Endodermal cell (in vitro differentiated cells): ENCODE data around the gene PTOV1. TPM values are rescaled to one million over a fixed set of nuclear protein-coding genes. Genes with fewer than 3 reads are reported as not detected.

Experiments
- DNase-seq: peaks from one replicate; pipeline ENCODE4 v3.0.0-alpha.2; 2017
- H3K27ac ChIP-seq: 2 replicates; pipeline ENCODE4 v1.5.1; 2013; ENCODE audit warnings: mild to moderate bottlenecking, low read depth, low read length, moderate library complexity
- H3K27me3 ChIP-seq: 2 replicates; pipeline ENCODE4 v1.6.1; 2013; ENCODE audit warnings: mild to moderate bottlenecking, low read length, moderate library complexity; ENCODE audit not compliant: insufficient read depth, control insufficient read depth, poor library complexity, severe bottlenecking
- H3K36me3 ChIP-seq: 2 replicates; pipeline ENCODE4 v1.7.0; 2013; ENCODE audit warnings: mild to moderate bottlenecking, low read length, moderate library complexity; ENCODE audit not compliant: control insufficient read depth, insufficient read depth
- H3K4me1 ChIP-seq: one replicate; pipeline ENCODE4 v1.7.0; 2013; ENCODE audit warnings: low read length; ENCODE audit not compliant: control insufficient read depth, insufficient read depth
- H3K4me3 ChIP-seq: 2 replicates; pipeline ENCODE4 v1.5.1; 2013; ENCODE audit warnings: mild to moderate bottlenecking, low read length, moderate library complexity
- H3K9ac ChIP-seq: 2 replicates; pipeline ENCODE4 v1.6.1; 2013; ENCODE audit warnings: mild to moderate bottlenecking, low read length, moderate library complexity; ENCODE audit not compliant: poor library complexity, severe bottlenecking; ENCODE audit errors: extremely low read depth
- H3K9me3 ChIP-seq: 2 replicates; pipeline ENCODE4 v1.6.1; 2013; ENCODE audit warnings: mild to moderate bottlenecking, low read length, moderate library complexity; ENCODE audit not compliant: control insufficient read depth
- H3K27ac Mint-ChIP-seq: 2 replicates; pipeline ENCODE4 v1.8.0; 2020; ENCODE audit warnings: mixed read lengths
- H3K27me3 Mint-ChIP-seq: 2 replicates; pipeline ENCODE4 v1.8.0; 2021; ENCODE audit warnings: mild to moderate bottlenecking, mixed read lengths; ENCODE audit not compliant: insufficient read depth
- H3K36me3 Mint-ChIP-seq: 2 replicates; pipeline ENCODE4 v1.8.0; 2020; ENCODE audit warnings: low read depth, mixed read lengths
- H3K4me1 Mint-ChIP-seq: 2 replicates; pipeline ENCODE4 v1.8.0; 2020; ENCODE audit warnings: mixed read lengths
- H3K4me3 Mint-ChIP-seq: 2 replicates; pipeline ENCODE4 v1.8.0; 2020; ENCODE audit warnings: mild to moderate bottlenecking, moderate library complexity, mixed read lengths
- H3K9me3 Mint-ChIP-seq: 2 replicates; pipeline ENCODE4 v1.8.0; 2020; ENCODE audit warnings: mild to moderate bottlenecking, mixed read lengths
- CTCF ChIP-seq: fragments of 200-600 bp; sonication (generic); conservative IDR thresholded peaks from 2 replicates; pipeline ENCODE4 v1.5.0; 2021; ENCODE audit warnings: antibody characterized with exemption, mild to moderate bottlenecking
- WGBS, 2 experiments: methylation state at CpG; one replicate each; pipeline versions ENCODE4 v1.1.5 to v1.1.7; 2013; ENCODE audit warnings: missing lambda C conversion rate in 2 of 2, mixed read lengths in 1 of 2; ENCODE audit not compliant: insufficient coverage in 1 of 2, insufficient read length in 1 of 2; 5-methylcytosine and 5-hydroxymethylcytosine counted together
- total RNA-seq, 2 donors: library from RNA; stranded (reverse); fragmentation: NEBNext Ultra II Directional in 1 of 2; extraction: Animal tissue kit (Norgen Biotek cat#: 25700) in 1 of 2; gene quantifications; 2 replicates in 1 of 2; 3 replicates in 1 of 2; pipeline ENCODE4 v1.2.1, GENCODE V29; 2021

Gene PTOV1
- total RNA-seq, 2 donors from 2014 or later = 279 to 287 TPM

- H3K9ac ChIP-seq = peak overlapping the region; percentile 36
- H3K4me1 Mint-ChIP-seq = peaks cover 21% of the 10 kb centered on the region
Measured at GRCh38 chr19:49852631-49853126, 1.7 kb downstream of the PTOV1 start.

DNA sequence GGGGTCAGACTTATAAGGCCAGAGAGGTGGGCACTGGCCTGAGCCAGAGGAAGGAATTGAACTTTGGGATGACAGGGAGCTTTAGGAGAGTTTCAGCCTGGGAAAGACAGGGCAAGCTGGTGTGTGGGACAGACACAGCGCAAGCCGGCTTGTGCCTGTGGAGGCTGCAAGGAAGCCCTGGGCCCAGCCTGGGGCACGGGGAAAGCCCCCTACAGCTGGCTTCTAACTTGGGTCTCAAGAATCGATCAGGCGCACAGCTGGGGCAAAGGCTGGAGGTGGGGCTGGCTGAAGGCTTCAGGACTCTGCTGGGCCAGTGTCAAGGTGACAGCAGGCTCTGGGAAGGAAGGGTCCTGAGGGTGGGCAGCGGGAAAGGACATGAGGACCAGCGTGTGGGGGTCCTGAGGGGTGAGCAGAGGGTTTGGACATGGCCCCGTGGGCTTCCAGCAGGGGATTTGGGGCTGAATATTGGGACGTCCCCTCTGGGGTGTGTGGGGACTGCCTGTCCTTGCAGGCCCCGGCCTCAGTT lies 3.0 kb downstream of the PTOV1 start:
- peaks cover 47% of the 10 kb centered on the region for H3K36me3 ChIP-seq
- 93 to 100% methylated on average over 2 to 9 of the region's 10 CpGs for WGBS, 2 experiments

More at GRCh38 chr19:49852631-49853126, 1.7 kb downstream of the PTOV1 start:
- peaks cover 43% of the 10 kb centered on the region for H3K36me3 ChIP-seq
- Mint-ChIP-seq H3K36me3 (peaks cover 46% of the 10 kb centered on the region), H3K27ac (peak overlapping the region; percentile 56), H3K9me3 (peaks cover 7% of the 10 kb centered on the region), H3K27me3 (no peaks in the 10 kb centered on the region), H3K4me3 (peak overlapping the region; percentile 86)
- peaks cover 5% of the 10 kb centered on the region for H3K4me1 ChIP-seq
- TF ChIP-seq CTCF = no peak
- peak overlapping the region; percentile 82 for H3K4me3 ChIP-seq
- no peaks in the 10 kb centered on the region for H3K27me3 ChIP-seq
- peaks cover 7% of the 10 kb centered on the region for H3K9me3 ChIP-seq
- H3K27ac ChIP-seq = no peak overlapping the region
- WGBS, 2 experiments = 92 to 94% methylated on average over 12 to 14 of the region's 14 CpGs
- DNase-seq = no peak

GRCh38 chr19:49854378-49855263 lies 3.7 kb downstream of the PTOV1 start:
- H3K36me3 Mint-ChIP-seq = peaks cover 41% of the 10 kb centered on the region
- Histone ChIP-seq H3K4me1 (peaks cover 5% of the 10 kb centered on the region), H3K27ac (no peak overlapping the region), H3K4me3 (no peak overlapping the region), H3K36me3 (peaks cover 42% of the 10 kb centered on the region), H3K9me3 (no peaks in the 10 kb centered on the region), H3K27me3 (no peaks in the 10 kb centered on the region), H3K9ac (no peak overlapping the region)
- peaks cover 20% of the 10 kb centered on the region for H3K4me1 Mint-ChIP-seq
- 95 to 96% methylated on average over 15 to 39 of the region's 39 CpGs for WGBS, 2 experiments
- H3K27me3 Mint-ChIP-seq = no peaks in the 10 kb centered on the region
- H3K9me3 Mint-ChIP-seq = peaks cover 5% of the 10 kb centered on the region
- H3K27ac Mint-ChIP-seq = no peak overlapping the region
- TF ChIP-seq CTCF = no peak
- H3K4me3 Mint-ChIP-seq = no peak overlapping the region
- DNase-seq = peak; percentile 49

More for the DNA sequence above, 3.0 kb downstream of the PTOV1 start:
- no peaks in the 10 kb centered on the region for H3K27me3 ChIP-seq
- H3K27ac Mint-ChIP-seq = no peak overlapping the region
- H3K4me3 ChIP-seq = no peak overlapping the region
- peak; percentile 48 for DNase-seq
- H3K9me3 Mint-ChIP-seq = peaks cover 5% of the 10 kb centered on the region
- H3K4me1 Mint-ChIP-seq = peaks cover 21% of the 10 kb centered on the region
- H3K4me3 Mint-ChIP-seq = peak overlapping the region; percentile 86
- no peaks in the 10 kb centered on the region for H3K27me3 Mint-ChIP-seq
- H3K36me3 Mint-ChIP-seq = peaks cover 46% of the 10 kb centered on the region
- no peak overlapping the region for H3K9ac ChIP-seq
- H3K27ac ChIP-seq = no peak overlapping the region
- TF ChIP-seq CTCF = no peak
- H3K4me1 ChIP-seq = peaks cover 5% of the 10 kb centered on the region
- peaks cover 6% of the 10 kb centered on the region for H3K9me3 ChIP-seq
